Measurements from ENCODE around the gene THG1L.
"Not testable (repeated sequence)": the region's sequence is repeated elsewhere in the genome, so short reads cannot be mapped to it uniquely, and the experiment has no call there.

The THG1L gene

GRCh38 chr5:157731272-157732129 lies at the start of gene THG1L:
Gene THG1L, plus strand, starts transcription at chr5:157731420. Its CDS starts 21 bp downstream, at chr5:157731441.
- DNase-seq = peak; percentile 81 to 95 (median 93)

- DNase-seq = no peak
Measured at GRCh38 chr5:157682257-157682656, 49.0 kb upstream of the THG1L start.

- not testable (repeated sequence) for DNase-seq
Measured at GRCh38 chr5:157686276-157687197, 44.7 kb upstream of the THG1L start.

GRCh38 chr5:157687198-157687554 lies 44.0 kb upstream of the THG1L start:
- no peak for DNase-seq

- DNase-seq = peak in 1 of 4 experiments; percentile 10
Measured at GRCh38 chr5:157689942-157690689, 41.1 kb upstream of the THG1L start.

- peak in 1 of 4 experiments; percentile 9 for DNase-seq
Measured at GRCh38 chr5:157690690-157691433, 40.4 kb upstream of the THG1L start.

- not testable (repeated sequence) for DNase-seq
Measured at GRCh38 chr5:157693816-157694215, 37.4 kb upstream of the THG1L start.

GRCh38 chr5:157696154-157696553 lies 35.1 kb upstream of the THG1L start:
- DNase-seq = not testable (repeated sequence)

- DNase-seq = not testable (repeated sequence)
Measured at GRCh38 chr5:157698674-157699073, 32.5 kb upstream of the THG1L start.

GRCh38 chr5:157703736-157704135 lies 27.5 kb upstream of the THG1L start:
- DNase-seq = no peak

GRCh38 chr5:157708866-157709265 lies 22.4 kb upstream of the THG1L start:
- no peak for DNase-seq

GRCh38 chr5:157709346-157709745 lies 21.9 kb upstream of the THG1L start:
- DNase-seq = no peak

GRCh38 chr5:157710431-157710830 lies 20.8 kb upstream of the THG1L start:
- DNase-seq = no peak

- DNase-seq = no peak
Measured at GRCh38 chr5:157710882-157711281, 20.3 kb upstream of the THG1L start.

- no peak for DNase-seq
Measured at GRCh38 chr5:157713830-157714595, 17.2 kb upstream of the THG1L start.

- no peak for DNase-seq
Measured at GRCh38 chr5:157714596-157714864, 16.7 kb upstream of the THG1L start.

- DNase-seq = no peak
Measured at GRCh38 chr5:157718519-157718918, 12.7 kb upstream of the THG1L start.

- no peak for DNase-seq
Measured at GRCh38 chr5:157719245-157719644, 12.0 kb upstream of the THG1L start.

GRCh38 chr5:157721159-157721558 lies 10.1 kb upstream of the THG1L start:
- no peak for DNase-seq

- not testable (repeated sequence) for DNase-seq
Measured at GRCh38 chr5:157722895-157723294, 8.3 kb upstream of the THG1L start.

GRCh38 chr5:157726607-157727006 lies 4.6 kb upstream of the THG1L start:
- DNase-seq = not testable (repeated sequence)

- DNase-seq = not testable (repeated sequence)
Measured at GRCh38 chr5:157727858-157728257, 3.4 kb upstream of the THG1L start.

Measured in activated naive CD4-positive, alpha-beta T cell (primary cell).